Upper lobe of left lung (tissue), 4 donors: Measurements from ENCODE around the gene MRPL58.

Experiments used
- CTCF ChIP-seq, 6 experiments: fragments of 450-650 bp in 4 of 6; fragments of 200-600 bp in 2 of 6; sonication (generic) in 2 of 6; IDR thresholded peaks; one replicate each; pipeline ENCODE4 v1.5.1; 2016 to 2019; ENCODE audit warnings: antibody characterized with exemption in 6 of 6
- POLR2A ChIP-seq, 4 donors: fragments of 450-650 bp; IDR thresholded peaks; one replicate each; pipeline ENCODE4 v1.5.1; 2016 to 2017; ENCODE audit warnings: antibody characterized with exemption in 4 of 4, mild to moderate bottlenecking in 2 of 4

- TF ChIP-seq CTCF (IDR thresholded peaks at IDR 0.05) = no peak
- TF ChIP-seq POLR2A (IDR thresholded peaks at IDR 0.05) = no peak
These were observed 12.4 kb downstream of the MRPL58 start for GRCh38 chr17:75024686-75025397.
